Lung (tissue), 12 donors: ENCODE data around the gene EHBP1. TPM values are rescaled to one million over a fixed set of nuclear protein-coding genes. Genes with fewer than 3 reads are reported as not detected.
"Not testable (repeated sequence)": the region's sequence is repeated elsewhere in the genome, so short reads cannot be mapped to it uniquely, and the experiment has no call there.

ENCODE experiments used
- ATAC-seq: fragments of 200-7000 bp; cut with Tn5 transposase; one replicate; pipeline ENCODE4 v1.9.1; 2020; ENCODE audit warnings: moderate number of reproducible peaks; ENCODE audit not compliant: insufficient read depth, low FRiP score
- DNase-seq, 3 donors: peaks; one replicate each; pipeline ENCODE4 v3.0.0-alpha.2; 2013 to 2017
- H3K27ac ChIP-seq, 2 donors: one replicate each; pipeline ENCODE4 v1.5.1; 2013; ENCODE audit warnings: mild to moderate bottlenecking in 2 of 2, moderate library complexity in 2 of 2, control low read depth in 1 of 2, inconsistent platforms in 1 of 2, low read depth in 1 of 2, low read length in 1 of 2
- H3K27me3 ChIP-seq, 3 donors: one replicate each; pipeline ENCODE4 v1.5.1; 2013; ENCODE audit warnings: low read length in 2 of 3; ENCODE audit not compliant: control insufficient read depth in 3 of 3, insufficient read depth in 3 of 3
- H3K36me3 ChIP-seq, 4 donors: one replicate each; pipeline ENCODE4 v1.5.1; 2013; ENCODE audit warnings: low read length in 4 of 4, mild to moderate bottlenecking in 1 of 4, moderate library complexity in 1 of 4; ENCODE audit not compliant: control insufficient read depth in 4 of 4, insufficient read depth in 4 of 4
- H3K4me1 ChIP-seq, 5 donors: one replicate each; pipeline ENCODE4 v1.5.1; 2013; ENCODE audit warnings: low read length in 5 of 5, mild to moderate bottlenecking in 2 of 5, moderate library complexity in 1 of 5; ENCODE audit not compliant: control insufficient read depth in 5 of 5, insufficient read depth in 5 of 5
- H3K4me3 ChIP-seq: one replicate; pipeline ENCODE4 v1.5.1; 2013; ENCODE audit warnings: mild to moderate bottlenecking, control low read depth, moderate library complexity
- H3K9ac ChIP-seq, 2 donors: one replicate each; pipeline ENCODE4 v1.5.1; 2013; ENCODE audit warnings: low read length in 2 of 2, control low read depth in 1 of 2; ENCODE audit not compliant: insufficient read depth in 1 of 2
- H3K9me3 ChIP-seq, 4 donors: one replicate each; pipeline ENCODE4 v1.5.1; 2013; ENCODE audit warnings: low read length in 3 of 4, mild to moderate bottlenecking in 1 of 4, moderate library complexity in 1 of 4; ENCODE audit not compliant: control insufficient read depth in 4 of 4, insufficient read depth in 3 of 4
- CTCF ChIP-seq: IDR thresholded peaks from 2 replicates; pipeline ENCODE4 v1.5.1; 2012; ENCODE audit warnings: mild to moderate bottlenecking; ENCODE audit errors: control extremely low read depth, extremely low read depth
- WGBS, 2 donors: extraction: QIAGEN DNeasy Blood & Tissue Kit; methylation state at CpG; one replicate each; pipeline ENCODE4 v1.1.7; 2013; 5-methylcytosine and 5-hydroxymethylcytosine counted together
- polyA plus RNA-seq, 2 donors: library from polyadenylated mRNA; stranded (reverse); fragments of 200-250 nt; gene quantifications; one replicate each; pipeline ENCODE4 v1.2.1, GENCODE V29; 2013
- total RNA-seq, 2 donors: library from RNA; depleted of rRNA in 1 of 2; stranded (reverse); fragments of >200 nt in 1 of 2; gene quantifications; one replicate each; pipeline ENCODE4 v1.2.1, GENCODE V29; 2014 to 2021
- donor health status: control.
- donor health status: control.
- donor health status: Bipolar disorder and iron deficiency.
- donor health status: healthy.
- donor health status: DM: yes; HTN: yes; CAD: no.

EHBP1 gene
- total and polyA plus RNA-seq, 4 donors: 7.9 to 83.2 (median 22.7) TPM

- Histone ChIP-seq H3K36me3 (no peaks in the 10 kb centered on the region), H3K27me3 (peaks cover 0 to 29% (median 12%) of the 10 kb centered on the region in 3 donors), H3K27ac (no peak overlapping the region), H3K4me3 (no peak overlapping the region), H3K9ac (no peak overlapping the region), H3K4me1 (no peaks in the 10 kb centered on the region), H3K9me3 (peaks cover 0 to 2% (median 1%) of the 10 kb centered on the region in 4 donors)
- no peak for DNase-seq
- ATAC-seq: no peak
- WGBS, 2 donors: 83 to 85% methylated on average over 2 of the region's 2 CpGs
- no peak for TF ChIP-seq CTCF
Observed at GRCh38 chr2:63071664-63072063, 366.2 kb downstream of the EHBP1 start.

DNA sequence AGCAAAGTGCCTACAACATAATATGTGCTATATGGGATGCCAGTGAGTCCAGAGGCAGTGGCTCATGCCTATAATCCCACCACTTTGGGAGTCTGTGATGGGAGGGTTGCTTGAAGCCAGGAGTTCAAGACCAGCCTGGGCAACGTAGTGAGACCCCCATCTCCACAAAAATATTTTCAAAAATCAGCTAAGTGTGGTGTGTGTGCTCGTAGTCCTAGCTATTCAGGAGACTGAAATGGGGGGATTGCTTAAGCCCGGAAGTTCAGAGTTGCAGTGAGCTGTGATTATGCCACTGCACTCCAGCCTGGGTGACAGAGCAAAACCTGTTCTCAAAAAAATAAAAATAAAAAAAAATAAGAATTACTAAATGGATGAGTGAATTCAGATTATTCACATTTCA, 368.5 kb downstream of the EHBP1 start:
- Histone ChIP-seq H3K27me3 (peaks cover 0 to 10% (median 5%) of the 10 kb centered on the region in 3 donors), H3K9me3 (peaks cover 0 to 2% (median 0%) of the 10 kb centered on the region in 4 donors), H3K36me3 (no peaks in the 10 kb centered on the region), H3K9ac (no peak overlapping the region), H3K4me3 (no peak overlapping the region), H3K4me1 (no peaks in the 10 kb centered on the region), H3K27ac (no peak overlapping the region)
- peak; percentile 27 for ATAC-seq
- no peak for DNase-seq
- 77 to 82% methylated on average over 3 of the region's 3 CpGs for WGBS, 2 donors
- no peak for TF ChIP-seq CTCF

GRCh38 chr2:63074399-63074798, 368.9 kb downstream of the EHBP1 start:
- not testable (repeated sequence) for H3K27me3 ChIP-seq, DNase-seq, H3K36me3 ChIP-seq, H3K4me1 ChIP-seq, H3K9ac ChIP-seq, H3K27ac ChIP-seq, H3K9me3 ChIP-seq, H3K4me3 ChIP-seq, ATAC-seq
- 89 to 91% methylated on average over 4 of the region's 4 CpGs for WGBS, 2 donors

DNA sequence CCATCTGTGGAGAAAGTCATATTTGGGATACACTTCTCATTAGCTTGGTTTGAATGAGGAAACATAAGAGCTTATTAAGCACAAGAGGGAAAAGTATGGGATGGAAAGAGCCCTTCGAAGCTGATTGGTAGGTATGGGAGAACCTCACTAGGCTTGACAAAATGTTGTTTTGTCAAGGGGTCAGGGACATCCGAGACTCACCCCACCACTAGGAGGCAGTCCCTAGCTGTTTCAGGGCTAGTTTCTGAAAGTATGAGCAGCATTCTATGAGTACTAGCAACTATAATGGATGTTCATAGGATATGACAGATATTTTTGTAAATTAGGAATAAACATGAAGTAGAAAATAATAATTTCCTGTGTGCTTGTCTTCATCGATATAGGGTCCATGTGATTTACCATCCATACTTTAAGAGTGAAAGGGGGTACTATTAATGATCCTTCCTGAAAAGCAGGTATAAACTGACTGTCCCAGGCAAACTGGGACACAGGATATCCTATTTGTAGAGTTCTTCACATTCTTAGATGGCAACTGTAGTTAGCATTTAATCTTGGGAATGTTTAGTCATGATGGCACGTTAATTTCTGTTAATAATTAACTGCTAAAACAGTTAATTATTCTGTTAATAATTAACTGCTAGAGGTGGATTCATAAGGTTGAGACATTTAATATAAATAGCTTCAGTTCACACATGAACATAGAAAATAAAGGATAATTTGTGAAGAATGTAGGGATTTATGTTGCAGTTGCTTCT, 373.5 kb downstream of the EHBP1 start:
- H3K9ac ChIP-seq: no peak overlapping the region
- WGBS, 2 donors: 69 to 88% methylated on average over 4 of the region's 4 CpGs
- no peak for TF ChIP-seq CTCF
- H3K4me3 ChIP-seq: no peak overlapping the region
- H3K36me3 ChIP-seq: no peaks in the 10 kb centered on the region
- H3K9me3 ChIP-seq: no peaks in the 10 kb centered on the region
- DNase-seq (no peak), ATAC-seq (no peak)
- H3K4me1 ChIP-seq: no peaks in the 10 kb centered on the region
- no peaks in the 10 kb centered on the region for H3K27me3 ChIP-seq
- no peak overlapping the region for H3K27ac ChIP-seq
